GM20000 (cell line): ENCODE data around the gene KLHL24.
A peak's percentile ranks its signal among the peaks of the same experiment; 100 is the strongest.
"Not testable (repeated sequence)": the region's sequence is repeated elsewhere in the genome, so short reads cannot be mapped to it uniquely, and the experiment has no call there.

Experiments
- DNase-seq: peaks from one replicate; pipeline ENCODE4 v3.0.0; 2012; ENCODE audit warnings: low spot score
- TF ChIP-seq, protein P1 (sequence below): IDR thresholded peaks from 2 replicates; pipeline ENCODE4 v1.5.1; 2012; ENCODE audit warnings: mild to moderate bottlenecking, control low read depth; ENCODE audit errors: extremely low read depth, missing control alignments

Gene KLHL24

DNA sequence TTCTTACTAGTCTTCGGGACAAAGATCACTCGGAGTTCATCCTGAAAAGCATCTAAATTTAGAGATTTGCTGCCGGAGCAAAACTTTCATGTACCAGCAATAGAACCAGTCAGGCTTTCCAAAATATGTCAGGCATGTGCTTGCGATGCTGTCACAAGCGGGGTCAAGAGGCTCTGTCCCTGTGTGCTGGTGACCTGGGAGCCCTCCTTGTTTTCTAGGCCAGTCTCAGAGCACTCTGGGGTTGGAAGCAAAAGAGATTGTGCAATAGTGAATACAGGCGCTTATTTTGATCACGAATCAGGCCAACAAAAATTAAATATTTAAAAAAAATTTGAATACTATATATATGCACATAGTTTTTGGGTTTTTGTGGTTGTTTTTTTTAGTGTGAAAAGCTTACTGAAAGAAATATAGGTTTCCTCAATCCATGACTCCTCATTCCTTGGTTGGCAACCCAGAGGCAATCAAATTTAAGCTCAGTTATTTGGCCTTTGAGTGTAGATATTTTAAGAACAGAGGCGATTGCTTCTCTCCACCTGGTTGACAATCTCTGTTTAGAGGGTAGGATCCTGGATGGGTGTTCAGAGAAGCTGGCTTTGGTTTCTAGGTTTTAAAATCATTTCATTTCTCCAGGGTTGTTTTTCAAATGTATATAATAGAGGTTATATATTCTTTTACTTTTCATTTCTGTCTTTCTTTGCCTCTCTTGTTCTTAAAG is 8.4 kb upstream of the KLHL24 start:
- no peak for DNase-seq
- TF ChIP-seq, protein P1, sequence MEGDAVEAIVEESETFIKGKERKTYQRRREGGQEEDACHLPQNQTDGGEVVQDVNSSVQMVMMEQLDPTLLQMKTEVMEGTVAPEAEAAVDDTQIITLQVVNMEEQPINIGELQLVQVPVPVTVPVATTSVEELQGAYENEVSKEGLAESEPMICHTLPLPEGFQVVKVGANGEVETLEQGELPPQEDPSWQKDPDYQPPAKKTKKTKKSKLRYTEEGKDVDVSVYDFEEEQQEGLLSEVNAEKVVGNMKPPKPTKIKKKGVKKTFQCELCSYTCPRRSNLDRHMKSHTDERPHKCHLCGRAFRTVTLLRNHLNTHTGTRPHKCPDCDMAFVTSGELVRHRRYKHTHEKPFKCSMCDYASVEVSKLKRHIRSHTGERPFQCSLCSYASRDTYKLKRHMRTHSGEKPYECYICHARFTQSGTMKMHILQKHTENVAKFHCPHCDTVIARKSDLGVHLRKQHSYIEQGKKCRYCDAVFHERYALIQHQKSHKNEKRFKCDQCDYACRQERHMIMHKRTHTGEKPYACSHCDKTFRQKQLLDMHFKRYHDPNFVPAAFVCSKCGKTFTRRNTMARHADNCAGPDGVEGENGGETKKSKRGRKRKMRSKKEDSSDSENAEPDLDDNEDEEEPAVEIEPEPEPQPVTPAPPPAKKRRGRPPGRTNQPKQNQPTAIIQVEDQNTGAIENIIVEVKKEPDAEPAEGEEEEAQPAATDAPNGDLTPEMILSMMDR = no peak

DNA sequence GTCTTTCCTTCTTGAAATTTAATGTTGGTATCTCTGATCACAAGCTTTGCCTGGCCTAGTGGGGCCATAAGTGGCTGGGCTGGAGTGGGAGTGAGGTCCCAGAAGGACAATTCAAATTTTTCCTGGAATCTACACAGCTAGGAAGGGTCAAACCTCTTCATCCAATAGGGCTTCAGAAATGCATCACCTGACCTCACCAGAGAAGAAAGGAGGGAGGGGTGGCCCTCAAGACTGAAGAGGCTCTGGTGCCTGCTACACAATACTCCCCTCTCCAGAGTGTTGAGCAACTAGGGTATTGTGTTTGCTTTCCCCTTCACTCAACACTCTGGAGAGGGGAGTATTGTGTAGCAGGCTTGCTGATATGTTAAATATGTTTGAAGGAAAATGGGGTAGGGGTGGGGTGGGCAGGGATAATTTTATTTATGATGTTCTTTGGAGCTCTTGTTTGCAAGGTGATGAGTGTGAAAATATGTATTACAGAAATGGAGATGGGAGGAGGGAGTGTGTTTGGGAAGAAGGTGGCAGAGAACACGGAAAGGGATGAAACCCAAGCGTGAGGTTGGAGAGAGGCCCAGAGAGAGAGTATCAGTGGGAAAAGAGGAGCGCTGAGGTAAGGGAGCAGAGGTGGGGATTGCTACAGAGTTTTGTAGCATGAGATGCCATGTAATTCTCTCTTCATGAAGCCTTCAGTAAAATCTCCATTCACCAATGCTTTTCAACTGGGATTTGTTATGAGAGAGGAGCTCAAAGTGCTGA is 5.7 kb upstream of the KLHL24 start:
- TF ChIP-seq, protein P1 = no peak
- no peak for DNase-seq

DNA sequence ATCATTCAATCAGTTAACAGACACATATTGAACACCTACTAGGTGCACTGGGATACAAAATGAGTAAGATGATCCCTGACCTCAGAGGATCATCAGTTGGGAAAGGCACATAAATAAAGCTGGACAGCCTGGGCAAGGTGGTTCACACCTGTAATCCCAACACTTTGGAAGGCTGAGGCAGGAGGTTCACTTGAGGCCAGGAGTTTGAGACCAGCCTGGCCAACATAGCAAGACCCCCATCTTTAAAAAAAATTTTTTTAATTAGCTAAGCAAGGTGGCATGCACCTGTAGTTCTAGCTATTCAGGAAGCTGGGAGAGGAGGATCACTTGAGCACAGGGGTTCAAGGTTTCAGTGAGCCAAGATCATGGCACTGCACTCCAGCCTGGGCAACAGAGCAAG is 3.7 kb upstream of the KLHL24 start:
- no peak for DNase-seq
- TF ChIP-seq, protein P1 = no peak

DNA sequence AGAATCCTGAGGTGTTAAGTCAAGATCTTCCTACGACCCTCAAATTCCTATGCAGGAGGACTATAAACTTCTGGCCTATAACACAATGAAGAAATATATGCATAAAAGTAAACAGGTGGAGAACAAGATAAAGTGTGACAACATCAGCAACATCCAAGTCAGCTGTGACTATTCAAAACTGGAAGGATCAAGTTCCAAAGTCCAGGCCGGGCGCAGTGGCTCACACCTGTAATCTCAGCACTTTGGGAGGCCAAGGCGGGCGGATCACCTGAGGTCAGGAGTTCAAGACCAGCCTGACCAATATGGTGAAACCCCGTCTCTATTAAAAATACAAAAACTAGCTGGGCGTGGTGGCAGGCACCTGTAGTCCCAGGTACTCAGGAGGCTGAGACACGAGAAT is 2.7 kb upstream of the KLHL24 start:
- not testable (repeated sequence) for DNase-seq

DNA sequence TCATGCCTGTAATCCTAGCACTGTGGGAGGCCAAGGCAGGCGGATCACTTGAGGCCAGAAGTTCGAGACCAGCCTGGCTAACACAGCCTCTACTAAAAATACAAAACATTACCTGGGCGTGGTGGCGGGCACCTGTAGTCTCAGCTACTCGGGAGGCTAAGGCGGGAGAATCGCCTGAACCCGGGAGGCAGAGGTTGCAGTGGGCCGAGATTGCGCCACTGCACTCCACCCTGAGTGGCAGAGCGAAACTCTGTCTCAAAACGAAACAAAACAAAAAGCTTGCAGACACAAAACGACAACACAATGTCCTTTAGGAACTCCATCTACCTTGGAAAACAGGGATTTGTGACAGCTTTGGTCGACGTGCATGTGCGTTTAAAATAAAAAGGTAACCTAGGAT is 716 bp upstream of the KLHL24 start:
- DNase-seq = no peak
- TF ChIP-seq, protein P1 = no peak

DNA sequence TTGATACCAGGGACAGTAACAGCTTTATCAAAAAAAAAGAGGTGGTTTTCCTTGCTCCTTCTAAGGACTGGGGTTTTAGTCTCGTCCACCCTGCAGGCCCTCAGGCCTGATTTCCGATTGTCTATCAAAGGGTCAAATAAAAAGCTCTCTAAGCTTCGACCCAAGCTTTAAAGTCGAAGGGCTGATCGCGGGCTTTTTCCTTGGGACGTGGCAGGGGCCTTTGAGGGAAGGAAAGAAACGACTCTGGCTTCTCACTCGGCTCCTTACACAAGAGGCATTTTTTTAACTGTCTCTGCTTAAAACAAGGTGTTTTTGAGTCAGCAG is 354 bp upstream of the KLHL24 start:
- TF ChIP-seq, protein P1 = no peak
- no peak for DNase-seq

DNA sequence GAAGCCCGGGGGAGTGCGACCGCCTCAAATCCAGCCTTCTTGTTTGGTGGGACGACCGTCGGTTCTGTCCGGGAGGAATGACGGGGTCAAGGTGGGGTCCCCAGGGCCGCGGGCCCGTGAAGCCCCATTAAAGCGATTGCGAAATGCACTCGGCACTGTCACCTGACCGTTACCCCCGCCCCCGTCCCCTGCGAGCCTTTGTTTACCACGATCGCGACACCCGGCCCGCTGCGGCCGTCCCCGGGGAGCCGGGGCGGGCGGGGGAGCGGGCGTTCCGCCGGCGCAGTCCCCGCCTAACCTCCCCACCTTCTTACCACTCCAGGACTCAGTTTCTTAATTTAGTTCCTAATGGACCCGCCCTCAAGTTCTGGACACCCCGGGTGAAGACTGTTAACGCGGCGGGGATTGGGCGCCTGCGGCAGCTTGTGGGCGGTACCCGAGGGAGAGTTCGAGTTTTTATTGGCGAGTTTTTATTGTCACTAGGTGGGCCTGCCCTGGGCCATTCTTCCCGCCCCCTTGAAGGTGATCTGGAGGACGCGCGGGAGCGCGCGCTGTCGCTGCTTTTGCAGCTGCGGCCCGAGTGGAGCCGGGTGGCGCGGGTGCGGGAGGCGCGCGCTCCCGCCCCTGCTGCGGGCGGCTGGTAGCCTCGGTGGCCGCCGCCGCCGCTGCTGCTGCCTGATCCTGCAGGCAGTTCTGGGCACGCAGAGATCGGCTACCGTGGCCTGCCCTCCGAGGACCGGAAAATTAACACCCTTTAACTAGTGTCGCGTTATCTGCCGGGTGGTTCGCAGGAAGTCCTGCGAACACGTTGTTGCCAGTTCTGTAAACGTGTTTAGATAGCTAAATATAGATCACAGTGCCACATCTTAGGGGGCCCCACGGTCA is 1.0 kb downstream of the KLHL24 start:
- DNase-seq = peak; percentile 94
- TF ChIP-seq, protein P1 = no peak
